ENCODE data around the gene CTNND1.
"Not testable (repeated sequence)": the region's sequence is repeated elsewhere in the genome, so short reads cannot be mapped to it uniquely, and the experiment has no call there.

Gene CTNND1

DNA sequence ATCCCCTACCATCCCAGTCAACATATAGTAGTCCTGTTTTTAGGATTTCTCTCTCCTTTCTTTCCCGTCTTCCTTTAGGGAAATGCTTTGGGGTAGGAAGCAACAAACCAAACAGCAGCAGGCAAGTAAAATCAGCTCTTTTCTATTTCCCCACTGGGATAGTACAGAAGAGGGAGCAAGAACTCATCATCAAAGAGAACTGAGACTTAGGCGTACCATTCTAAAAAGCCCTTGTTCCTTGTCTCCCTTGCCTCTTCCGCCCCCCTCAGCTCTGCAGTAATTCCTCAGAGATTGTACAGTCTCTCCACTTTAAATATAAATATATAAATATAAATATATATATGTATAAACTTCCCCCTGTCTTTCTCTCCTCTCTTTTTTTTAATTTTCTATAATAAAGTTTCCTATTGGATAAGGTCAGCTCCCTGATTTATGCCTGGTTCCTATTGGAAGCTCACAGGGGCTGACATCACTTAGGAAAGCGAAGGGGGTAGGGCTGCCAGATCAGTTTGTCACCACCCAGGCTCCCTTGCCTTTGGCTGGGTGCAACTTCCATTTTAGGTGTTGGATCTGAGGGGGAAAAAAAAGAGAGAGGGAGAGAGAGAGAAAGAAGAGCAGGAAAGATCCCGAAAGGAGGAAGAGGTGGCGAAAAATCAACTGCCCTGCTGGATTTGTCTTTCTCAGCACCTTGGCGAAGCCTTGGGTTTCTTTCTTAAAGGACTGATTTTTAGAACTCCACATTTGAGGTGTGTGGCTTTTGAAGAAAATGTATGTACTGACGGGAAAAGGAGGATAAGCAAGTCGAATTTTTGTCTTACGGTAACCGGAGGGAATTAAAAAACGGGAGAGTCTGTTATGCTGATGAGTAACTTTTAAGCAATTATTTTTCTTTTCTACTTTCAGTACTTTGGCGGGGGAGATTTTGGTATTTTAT is at the start of gene CTNND1:
Gene CTNND1, plus strand, starts transcription at position 502 of the 934 bp plus-strand sequence. CDS start 29,677 bp downstream, outside the sequence.
- Histone ChIP-seq H3K27me3 (replicated peaks; ENCODE audit: control insufficient read depth, insufficient read depth, low read length) (no peaks in the 10 kb centered on the region), H3K36me3 (ENCODE audit: control insufficient read depth, insufficient read depth, low read length, severe bottlenecking) (no peaks in the 10 kb centered on the region), H3K9me3 (ENCODE audit: control insufficient read depth, low read length) (no peaks in the 10 kb centered on the region), H3K4me1 (ENCODE audit: control insufficient read depth, insufficient read depth, low read length) (peaks cover 25% of the 10 kb centered on the region), H3K4me3 (ENCODE audit: low read length) (peak within 1 kb of the TSS; percentile 99), H3K9ac (ENCODE audit: low read length) (peak within 1 kb of the TSS; percentile 96)
- peak; percentile 98 for DNase-seq (ENCODE audit: low read depth)

DNA sequence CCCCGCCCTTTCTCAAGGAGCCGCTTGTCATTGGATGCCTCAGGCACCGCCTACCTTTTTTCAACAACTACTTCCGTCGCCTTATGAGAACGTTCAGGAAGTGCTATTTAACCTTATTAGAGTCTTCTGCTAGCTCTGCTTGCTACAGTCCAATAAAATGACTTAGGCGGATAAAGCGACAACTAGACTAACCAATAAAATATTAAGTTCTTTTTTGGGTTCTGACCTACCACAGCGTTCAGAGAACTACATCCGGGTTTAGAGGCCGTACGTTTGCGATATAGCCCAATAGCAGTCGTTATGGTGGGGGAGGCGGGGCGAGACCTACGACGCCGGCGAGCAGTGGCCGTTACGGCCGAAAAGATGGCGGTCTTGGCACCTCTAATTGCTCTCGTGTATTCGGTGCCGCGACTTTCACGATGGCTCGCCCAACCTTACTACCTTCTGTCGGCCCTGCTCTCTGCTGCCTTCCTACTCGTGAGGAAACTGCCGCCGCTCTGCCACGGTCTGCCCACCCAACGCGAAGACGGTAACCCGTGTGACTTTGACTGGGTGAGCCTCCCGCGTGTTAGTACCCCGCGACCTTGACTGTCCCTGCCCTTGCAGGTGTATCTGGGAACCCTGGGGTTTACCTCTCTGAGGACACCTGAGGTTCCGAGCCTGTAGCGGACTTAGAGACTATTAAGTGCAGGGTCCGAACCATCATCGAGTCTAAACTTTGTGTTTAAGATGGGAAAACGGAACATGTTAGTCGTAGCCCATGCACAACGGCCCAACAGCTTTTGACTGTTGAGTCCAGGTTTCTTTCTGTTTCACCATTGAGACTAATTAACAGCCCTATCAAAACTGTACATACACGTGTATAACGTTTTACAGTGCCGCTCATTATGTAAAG is 49.1 kb upstream of the CTNND1 start, which contains the start of gene TMX2:
Gene TMX2, plus strand, starts transcription at position 338 of the 895 bp plus-strand sequence. Its CDS starts 26 bp downstream, at position 364.
- no peaks in the 10 kb centered on the region for H3K36me3 ChIP-seq (ENCODE audit: control insufficient read depth, insufficient read depth, low read length, severe bottlenecking)
- peak within 1 kb of the TSS; percentile 99 for H3K4me3 ChIP-seq (ENCODE audit: low read length)
- DNase-seq (ENCODE audit: low read depth): peak; percentile 99
- peaks cover 23% of the 10 kb centered on the region for H3K4me1 ChIP-seq (ENCODE audit: control insufficient read depth, insufficient read depth, low read length)
- H3K27me3 ChIP-seq (replicated peaks; ENCODE audit: control insufficient read depth, insufficient read depth, low read length): no peaks in the 10 kb centered on the region
- peak within 1 kb of the TSS; percentile 98 for H3K9ac ChIP-seq (ENCODE audit: low read length)
- H3K9me3 ChIP-seq (ENCODE audit: control insufficient read depth, low read length): no peaks in the 10 kb centered on the region

DNA sequence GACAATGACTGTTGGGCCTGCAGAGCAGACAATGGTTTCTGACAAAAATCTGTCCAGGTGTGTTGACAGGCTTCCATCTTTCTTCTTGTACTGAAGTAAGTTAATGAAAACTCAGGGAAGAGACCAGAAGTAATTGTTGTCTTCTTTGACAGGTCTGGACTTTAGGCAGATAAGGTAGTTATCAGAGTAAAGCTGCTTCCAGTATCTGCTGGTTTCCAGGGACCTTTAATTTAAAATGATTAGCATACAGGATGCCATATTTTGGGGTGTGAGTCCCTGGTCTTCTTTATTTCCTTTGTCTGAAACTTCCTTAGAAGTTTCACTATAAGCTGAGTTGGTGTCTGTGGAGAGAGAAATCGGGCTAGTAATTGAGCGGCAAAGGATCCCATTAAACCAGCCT is 47.8 kb upstream of the CTNND1 start:
- peak overlapping the region; percentile 99 for H3K4me3 ChIP-seq (ENCODE audit: low read length)

GRCh38 chr11:57716726-57717125 is 44.9 kb upstream of the CTNND1 start:
- not testable (repeated sequence) for DNase-seq (ENCODE audit: low read depth); H3K4me3 ChIP-seq (ENCODE audit: low read length); H3K9me3 ChIP-seq (ENCODE audit: control insufficient read depth, low read length); H3K9ac ChIP-seq (ENCODE audit: low read length); H3K27me3 ChIP-seq (replicated peaks; ENCODE audit: control insufficient read depth, insufficient read depth, low read length)
- Histone ChIP-seq H3K4me1 (ENCODE audit: control insufficient read depth, insufficient read depth, low read length) (peaks cover 14% of the 10 kb centered on the region), H3K36me3 (ENCODE audit: control insufficient read depth, insufficient read depth, low read length, severe bottlenecking) (peaks cover 11% of the 10 kb centered on the region)

More for the DNA sequence above, 47.8 kb upstream of the CTNND1 start:
- H3K9me3 ChIP-seq (ENCODE audit: control insufficient read depth, low read length): no peaks in the 10 kb centered on the region
- no peaks in the 10 kb centered on the region for H3K36me3 ChIP-seq (ENCODE audit: control insufficient read depth, insufficient read depth, low read length, severe bottlenecking)
- no peak for DNase-seq (ENCODE audit: low read depth)
- peak overlapping the region; percentile 98 for H3K9ac ChIP-seq (ENCODE audit: low read length)
- no peaks in the 10 kb centered on the region for H3K27me3 ChIP-seq (replicated peaks; ENCODE audit: control insufficient read depth, insufficient read depth, low read length)
- peaks cover 23% of the 10 kb centered on the region for H3K4me1 ChIP-seq (ENCODE audit: control insufficient read depth, insufficient read depth, low read length)

GRCh38 chr11:57727185-57727584 is 34.4 kb upstream of the CTNND1 start:
- Histone ChIP-seq H3K9me3 (ENCODE audit: control insufficient read depth, low read length) (no peaks in the 10 kb centered on the region), H3K36me3 (ENCODE audit: control insufficient read depth, insufficient read depth, low read length, severe bottlenecking) (peaks cover 5% of the 10 kb centered on the region), H3K9ac (ENCODE audit: low read length) (no peak overlapping the region), H3K4me3 (ENCODE audit: low read length) (no peak overlapping the region), H3K4me1 (ENCODE audit: control insufficient read depth, insufficient read depth, low read length) (peaks cover 4% of the 10 kb centered on the region), H3K27me3 (replicated peaks; ENCODE audit: control insufficient read depth, insufficient read depth, low read length) (no peaks in the 10 kb centered on the region)
- DNase-seq (ENCODE audit: low read depth): no peak

DNA sequence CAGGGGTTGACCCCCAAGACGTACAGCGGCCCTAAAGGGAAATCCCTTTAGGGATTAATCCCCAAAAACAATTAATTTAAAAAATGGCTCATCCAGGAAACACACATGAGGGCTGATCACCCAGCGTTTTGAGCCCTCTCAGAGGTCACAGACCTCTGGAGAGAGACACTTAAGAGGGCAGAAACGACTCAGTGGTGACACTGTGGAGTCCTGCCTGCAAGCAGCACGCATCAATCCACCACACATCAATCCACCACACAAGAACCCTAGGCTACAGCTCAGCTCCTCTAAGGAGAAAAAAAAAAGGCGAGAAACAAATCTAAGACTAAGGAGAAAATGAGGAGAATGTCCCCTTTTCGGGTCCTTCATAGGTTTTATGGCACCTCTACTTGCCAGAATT is 32.8 kb upstream of the CTNND1 start:
- Histone ChIP-seq H3K4me3 (ENCODE audit: low read length) (no peak overlapping the region), H3K27me3 (replicated peaks; ENCODE audit: control insufficient read depth, insufficient read depth, low read length) (no peaks in the 10 kb centered on the region), H3K9ac (ENCODE audit: low read length) (no peak overlapping the region), H3K9me3 (ENCODE audit: control insufficient read depth, low read length) (no peaks in the 10 kb centered on the region), H3K4me1 (ENCODE audit: control insufficient read depth, insufficient read depth, low read length) (peaks cover 4% of the 10 kb centered on the region), H3K36me3 (ENCODE audit: control insufficient read depth, insufficient read depth, low read length, severe bottlenecking) (peaks cover 4% of the 10 kb centered on the region)
- no peak for DNase-seq (ENCODE audit: low read depth)

- no peak overlapping the region for H3K9ac ChIP-seq (ENCODE audit: low read length)
- H3K27me3 ChIP-seq (replicated peaks; ENCODE audit: control insufficient read depth, insufficient read depth, low read length): no peaks in the 10 kb centered on the region
- H3K9me3 ChIP-seq (ENCODE audit: control insufficient read depth, low read length): no peaks in the 10 kb centered on the region
- no peak overlapping the region for H3K4me3 ChIP-seq (ENCODE audit: low read length)
- peaks cover 4% of the 10 kb centered on the region for H3K4me1 ChIP-seq (ENCODE audit: control insufficient read depth, insufficient read depth, low read length)
- no peak for DNase-seq (ENCODE audit: low read depth)
- peaks cover 1% of the 10 kb centered on the region for H3K36me3 ChIP-seq (ENCODE audit: control insufficient read depth, insufficient read depth, low read length, severe bottlenecking)
Observed at GRCh38 chr11:57729479-57729878, 32.1 kb upstream of the CTNND1 start.

GRCh38 chr11:57732661-57733060 is 28.9 kb upstream of the CTNND1 start:
- no peak for DNase-seq (ENCODE audit: low read depth)
- H3K27me3 ChIP-seq (replicated peaks; ENCODE audit: control insufficient read depth, insufficient read depth, low read length): no peaks in the 10 kb centered on the region
- no peaks in the 10 kb centered on the region for H3K9me3 ChIP-seq (ENCODE audit: control insufficient read depth, low read length)

GRCh38 chr11:57735619-57736298 is 25.8 kb upstream of the CTNND1 start:
- Histone ChIP-seq H3K4me3 (ENCODE audit: low read length) (no peak overlapping the region), H3K36me3 (ENCODE audit: control insufficient read depth, insufficient read depth, low read length, severe bottlenecking) (peaks cover 28% of the 10 kb centered on the region), H3K27me3 (replicated peaks; ENCODE audit: control insufficient read depth, insufficient read depth, low read length) (no peaks in the 10 kb centered on the region), H3K9me3 (ENCODE audit: control insufficient read depth, low read length) (no peaks in the 10 kb centered on the region), H3K9ac (ENCODE audit: low read length) (no peak overlapping the region), H3K4me1 (ENCODE audit: control insufficient read depth, insufficient read depth, low read length) (peaks cover 3% of the 10 kb centered on the region)
- no peak for DNase-seq (ENCODE audit: low read depth)

More at GRCh38 chr11:57732661-57733060, 28.9 kb upstream of the CTNND1 start:
- no peaks in the 10 kb centered on the region for H3K4me1 ChIP-seq (ENCODE audit: control insufficient read depth, insufficient read depth, low read length)
- peaks cover 4% of the 10 kb centered on the region for H3K36me3 ChIP-seq (ENCODE audit: control insufficient read depth, insufficient read depth, low read length, severe bottlenecking)
- no peak overlapping the region for H3K9ac ChIP-seq (ENCODE audit: low read length)
- no peak overlapping the region for H3K4me3 ChIP-seq (ENCODE audit: low read length)

- H3K36me3 ChIP-seq (ENCODE audit: control insufficient read depth, insufficient read depth, low read length, severe bottlenecking): peaks cover 59% of the 10 kb centered on the region
- no peaks in the 10 kb centered on the region for H3K27me3 ChIP-seq (replicated peaks; ENCODE audit: control insufficient read depth, insufficient read depth, low read length)
- H3K9me3 ChIP-seq (ENCODE audit: control insufficient read depth, low read length): no peaks in the 10 kb centered on the region
- peaks cover 42% of the 10 kb centered on the region for H3K4me1 ChIP-seq (ENCODE audit: control insufficient read depth, insufficient read depth, low read length)
- H3K4me3 ChIP-seq (ENCODE audit: low read length): peak within 1 kb of the TSS; percentile 98
- DNase-seq (ENCODE audit: low read depth): peak; percentile 98
- peak within 1 kb of the TSS; percentile 98 for H3K9ac ChIP-seq (ENCODE audit: low read length)
Observed at GRCh38 chr11:57741132-57742086, 20.2 kb upstream of the CTNND1 start, which contains the start of gene SELENOH. Gene SELENOH (plus strand): TSS chr11:57741491. CDS start chr11:57741596, 105 bp downstream.
